Prostate gland (tissue), 2 donors: ENCODE measurements around the gene PER1. TPM values are rescaled to one million over a fixed set of nuclear protein-coding genes. Genes with fewer than 3 reads are reported as not detected.

Experiments
- DNase-seq: peaks from one replicate; pipeline ENCODE4 v3.0.0-alpha.2; 2019; ENCODE audit warnings: low spot score
- H3K27ac ChIP-seq, 2 donors: fragments of 200-600 bp; sonication (generic); 2 replicates each; pipeline ENCODE4 v1.5.1; 2017 to 2019
- H3K27me3 ChIP-seq: fragments of 200-600 bp; sonication (generic); replicated peaks from 2 replicates; pipeline ENCODE4 v1.5.1; 2019; ENCODE audit not compliant: insufficient read depth
- H3K36me3 ChIP-seq, 2 donors: fragments of 200-600 bp; sonication (generic); 1 replicate in 1 of 2; 2 replicates in 1 of 2; pipeline versions ENCODE4 v1.5.1 to v1.8.1; 2017 to 2019
- H3K4me1 ChIP-seq: fragments of 200-600 bp; sonication (generic); replicated peaks from 2 replicates; pipeline ENCODE4 v1.5.1; 2019
- H3K4me3 ChIP-seq, 2 donors: fragments of 200-600 bp; sonication (generic); 2 replicates each; pipeline ENCODE4 v1.5.1; 2017 to 2019
- H3K9me3 ChIP-seq: fragments of 200-600 bp; sonication (generic); 2 replicates; pipeline ENCODE4 v1.5.1; 2017
- CTCF ChIP-seq, 4 experiments: fragments of 200-600 bp in 2 of 4; fragments of 450-650 bp in 2 of 4; sonication (generic) in 2 of 4; IDR thresholded peaks; 1 replicate in 3 of 4; 2 replicates in 1 of 4; pipeline ENCODE4 v1.5.1; 2016 to 2019; ENCODE audit warnings: antibody characterized with exemption in 4 of 4, mild to moderate bottlenecking in 2 of 4, moderate library complexity in 2 of 4
- POLR2A ChIP-seq: fragments of 450-650 bp; IDR thresholded peaks from one replicate; pipeline ENCODE4 v1.6.1; 2016; ENCODE audit warnings: antibody characterized with exemption, mild to moderate bottlenecking
- POLR2AphosphoS5 ChIP-seq: sonication (generic); formaldehyde crosslinking; IDR thresholded peaks from one replicate; pipeline ENCODE4 v1.6.1; 2017; ENCODE audit warnings: antibody characterized with exemption
- WGBS: methylation state at CpG from one replicate; pipeline ENCODE4 v1.1.5; 2018; 5-methylcytosine and 5-hydroxymethylcytosine counted together
- intact Hi-C: fragments of 100-400 bp; cut with DNase I; formaldehyde crosslinking; loops from one replicate; pipeline ENCODE4 v1.14.2; 2022
- total RNA-seq, 2 donors: library from RNA; depleted of rRNA; stranded (reverse); fragments of >200 nt; gene quantifications; one replicate each; pipeline ENCODE4 v1.1.0, GENCODE V29; 2016

Gene PER1
- total RNA-seq, 2 donors from 2014 or later = 119 to 142 TPM

- DNase-seq = no peak
- peak overlapping the region; percentile 68 to 75 for H3K4me3 ChIP-seq
- peaks cover 14% of the 10 kb centered on the region for H3K4me1 ChIP-seq
- no peaks in the 10 kb centered on the region for H3K27me3 ChIP-seq
- peak overlapping the region; percentile 91 to 95 for H3K27ac ChIP-seq
- WGBS = under 1% methylated on average over 23 of the region's 23 CpGs
- H3K36me3 ChIP-seq = no peaks in the 10 kb centered on the region
- TF ChIP-seq CTCF (IDR thresholded peaks at IDR 0.05) (peak in 1 of 4 experiments; percentile 46), POLR2A (no peak), POLR2AphosphoS5 (no peak)
- H3K9me3 ChIP-seq = no peaks in the 10 kb centered on the region
- intact Hi-C loops = loop anchor here (5.0 kb wide), 2 partner anchors 64 to 111 kb away; partner anchors contain the start of genes HES7 and SLC25A35
Observed at GRCh38 chr17:8186446-8186786, 34.2 kb upstream of the PER1 start.

- under 1% methylated on average over 39 of the region's 44 CpGs for WGBS
- peak overlapping the region; percentile 68 to 75 for H3K4me3 ChIP-seq
- peak; percentile 87 for DNase-seq
Observed at GRCh38 chr17:8185582-8186445, 33.6 kb upstream of the PER1 start.

GRCh38 chr17:8176998-8177731 is 25.0 kb upstream of the PER1 start:
- peak overlapping the region in 1 of 2 donors; percentile 51 for H3K4me3 ChIP-seq
- TF ChIP-seq POLR2AphosphoS5 (no peak), CTCF (IDR thresholded peaks at IDR 0.05) (no peak), POLR2A (no peak)
- peaks cover 6% of the 10 kb centered on the region for H3K4me1 ChIP-seq
- no peak for DNase-seq
- no peaks in the 10 kb centered on the region for H3K9me3 ChIP-seq
- no peaks in the 10 kb centered on the region for H3K27me3 ChIP-seq
- intact Hi-C loops = no loop called here
- WGBS = 75% methylated on average over 19 of the region's 19 CpGs
- no peaks in the 10 kb centered on the region for H3K36me3 ChIP-seq
- peak overlapping the region; percentile 81 to 95 for H3K27ac ChIP-seq

More at GRCh38 chr17:8185582-8186445, 33.6 kb upstream of the PER1 start:
- Histone ChIP-seq H3K36me3 (no peaks in the 10 kb centered on the region), H3K4me1 (peaks cover 14% of the 10 kb centered on the region), H3K9me3 (no peaks in the 10 kb centered on the region), H3K27me3 (no peaks in the 10 kb centered on the region), H3K27ac (peak overlapping the region; percentile 91 to 95)
- intact Hi-C loops = loop anchor here (5.0 kb wide), 2 partner anchors 64 to 111 kb away; partner anchors contain the start of genes HES7 and SLC25A35
- peak; percentile 76 for TF ChIP-seq POLR2AphosphoS5
- TF ChIP-seq POLR2A = peak; percentile 27
- TF ChIP-seq CTCF (IDR thresholded peaks at IDR 0.05) = no peak

GRCh38 chr17:8176197-8176940 is 24.2 kb upstream of the PER1 start, which contains the start of gene TMEM107:
Gene TMEM107 (minus strand): TSS chr17:8176380. CDS start chr17:8176286, 94 bp downstream.
- peaks cover 6% of the 10 kb centered on the region for H3K4me1 ChIP-seq
- TF ChIP-seq POLR2A (peak; percentile 88), POLR2AphosphoS5 (peak; percentile 81), CTCF (IDR thresholded peaks at IDR 0.05) (peak in 1 of 4 experiments; percentile 15)
- H3K4me3 ChIP-seq = peak within 1 kb of the TSS; percentile 50 to 51
- WGBS = under 1% methylated on average over 53 of the region's 56 CpGs
- H3K9me3 ChIP-seq = no peaks in the 10 kb centered on the region
- peak within 1 kb of the TSS; percentile 81 to 95 for H3K27ac ChIP-seq
- H3K27me3 ChIP-seq = no peaks in the 10 kb centered on the region
- intact Hi-C loops = no loop called here
- no peaks in the 10 kb centered on the region for H3K36me3 ChIP-seq
- peak; percentile 89 for DNase-seq
